LNCaP clone FGC (cell line): ENCODE measurements around the gene TBXT.
"Not testable (repeated sequence)": the region's sequence is repeated elsewhere in the genome, so short reads cannot be mapped to it uniquely, and the experiment has no call there.

ENCODE experiments used
- DNase-seq: peaks from one replicate; pipeline ENCODE4 v3.0.0-alpha.2; 2011; ENCODE audit warnings: low read depth
- H3K4me3 ChIP-seq: 2 replicates; pipeline ENCODE4 v1.5.1; 2011; ENCODE audit warnings: mild to moderate bottlenecking, low read depth, low read length, control low read depth
- TF ChIP-seq, protein P1 (sequence below): IDR thresholded peaks from 2 replicates; pipeline ENCODE4 v1.5.1; 2012; ENCODE audit warnings: mild to moderate bottlenecking; ENCODE audit not compliant: control insufficient read depth, insufficient read depth; ENCODE audit errors: extremely low read depth

Gene TBXT

GRCh38 chr6:166151798-166152197 lies 15.9 kb downstream of the TBXT start:
- no peak overlapping the region for H3K4me3 ChIP-seq
- no peak for DNase-seq
- TF ChIP-seq, protein P1, sequence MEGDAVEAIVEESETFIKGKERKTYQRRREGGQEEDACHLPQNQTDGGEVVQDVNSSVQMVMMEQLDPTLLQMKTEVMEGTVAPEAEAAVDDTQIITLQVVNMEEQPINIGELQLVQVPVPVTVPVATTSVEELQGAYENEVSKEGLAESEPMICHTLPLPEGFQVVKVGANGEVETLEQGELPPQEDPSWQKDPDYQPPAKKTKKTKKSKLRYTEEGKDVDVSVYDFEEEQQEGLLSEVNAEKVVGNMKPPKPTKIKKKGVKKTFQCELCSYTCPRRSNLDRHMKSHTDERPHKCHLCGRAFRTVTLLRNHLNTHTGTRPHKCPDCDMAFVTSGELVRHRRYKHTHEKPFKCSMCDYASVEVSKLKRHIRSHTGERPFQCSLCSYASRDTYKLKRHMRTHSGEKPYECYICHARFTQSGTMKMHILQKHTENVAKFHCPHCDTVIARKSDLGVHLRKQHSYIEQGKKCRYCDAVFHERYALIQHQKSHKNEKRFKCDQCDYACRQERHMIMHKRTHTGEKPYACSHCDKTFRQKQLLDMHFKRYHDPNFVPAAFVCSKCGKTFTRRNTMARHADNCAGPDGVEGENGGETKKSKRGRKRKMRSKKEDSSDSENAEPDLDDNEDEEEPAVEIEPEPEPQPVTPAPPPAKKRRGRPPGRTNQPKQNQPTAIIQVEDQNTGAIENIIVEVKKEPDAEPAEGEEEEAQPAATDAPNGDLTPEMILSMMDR: no peak

GRCh38 chr6:166145751-166146150 lies 21.9 kb downstream of the TBXT start:
- DNase-seq: no peak
- TF ChIP-seq, protein P1: no peak

GRCh38 chr6:166143011-166143410 lies 24.6 kb downstream of the TBXT start:
- no peak for DNase-seq
- TF ChIP-seq, protein P1: no peak
- H3K4me3 ChIP-seq: no peak overlapping the region

More at GRCh38 chr6:166145751-166146150, 21.9 kb downstream of the TBXT start:
- no peak overlapping the region for H3K4me3 ChIP-seq

GRCh38 chr6:166127624-166128472 lies 39.8 kb downstream of the TBXT start:
- no peak for DNase-seq
- TF ChIP-seq, protein P1: no peak

DNA sequence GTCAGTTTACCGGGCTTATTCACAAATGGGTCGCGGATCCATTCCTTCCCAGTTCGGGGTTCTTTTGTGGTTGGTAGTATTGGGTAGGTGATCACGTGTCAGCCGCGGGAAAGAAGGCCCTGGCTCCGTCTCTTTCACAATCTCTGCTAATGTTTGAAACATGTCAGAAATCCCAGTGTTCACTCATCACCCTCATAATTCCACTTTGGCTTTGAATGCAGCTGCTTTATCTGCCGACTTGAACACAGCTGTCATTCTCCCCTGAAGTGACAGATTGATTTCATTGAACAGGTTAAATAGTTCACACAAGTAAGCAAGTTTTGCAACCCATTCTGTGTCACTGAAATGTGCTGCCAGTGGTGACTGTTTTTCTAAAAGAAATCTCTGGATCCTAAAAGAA lies 44.5 kb downstream of the TBXT start:
- H3K4me3 ChIP-seq, DNase-seq: not testable (repeated sequence)

More at GRCh38 chr6:166127624-166128472, 39.8 kb downstream of the TBXT start:
- H3K4me3 ChIP-seq: no peak overlapping the region

GRCh38 chr6:166121726-166122125 lies 45.9 kb downstream of the TBXT start:
- H3K4me3 ChIP-seq: no peak overlapping the region
- TF ChIP-seq, protein P1: no peak
- no peak for DNase-seq

- H3K4me3 ChIP-seq: no peak overlapping the region
- TF ChIP-seq, protein P1: no peak
These were observed 48.3 kb downstream of the TBXT start for GRCh38 chr6:166119116-166119911.

More at GRCh38 chr6:166119116-166119911, 48.3 kb downstream of the TBXT start:
- no peak for DNase-seq
